H1 (cell line): ENCODE measurements around the gene PLXNB3. TPM values are rescaled to one million over a fixed set of nuclear protein-coding genes. Genes with fewer than 3 reads are reported as not detected.

Experiments used
- CTCF ChIA-PET: fragments of 300-600 bp; sonication (Branson Sonifier 250); formaldehyde crosslinking; loops from one replicate; lab custom pipeline; 2021; ENCODE audit not compliant: partially characterized antibody; lab: Charles Lee
- POLR2A ChIA-PET: fragments of 300-600 bp; sonication (Branson Sonifier 250); formaldehyde crosslinking; loops from one replicate; lab custom pipeline; 2021; ENCODE audit warnings: inconsistent platforms; ENCODE audit not compliant: partially characterized antibody; lab: Charles Lee
- DNase-seq, 2 experiments: peaks; one replicate each; pipeline versions ENCODE4 v3.0.0 to v3.0.0-alpha.2; 2010 to 2022; ENCODE audit warnings: low spot score in 2 of 2, low read depth in 1 of 2, mixed read lengths in 1 of 2
- FAIRE-seq: peaks from 2 replicates; lab custom pipeline; 2011; peaks lifted over from hg19 to GRCh38; lab: Jason Lieb, UNC
- H2AFZ ChIP-seq: 2 replicates; pipeline ENCODE4 v1.8.1; 2012; ENCODE audit warnings: low read length, inconsistent platforms
- H2AK5ac ChIP-seq: 2 replicates; pipeline ENCODE4 v1.6.1; 2013; ENCODE audit warnings: low read depth, low read length
- H2BK120ac ChIP-seq: replicated peaks from 2 replicates; pipeline ENCODE3; 2013; ENCODE audit warnings: low read depth, low read length, inconsistent platforms
- H2BK12ac ChIP-seq: 2 replicates; pipeline ENCODE4 v1.6.1; 2013; ENCODE audit warnings: low read depth, low read length
- H2BK15ac ChIP-seq: 2 replicates; pipeline ENCODE4 v1.6.1; 2013; ENCODE audit warnings: low read length
- H2BK20ac ChIP-seq: 2 replicates; pipeline ENCODE4 v1.6.1; 2013; ENCODE audit warnings: low read length
- H2BK5ac ChIP-seq: 2 replicates; pipeline ENCODE4 v1.6.1; 2013; ENCODE audit warnings: low read depth, low read length
- H3K14ac ChIP-seq: 2 replicates; pipeline ENCODE4 v1.6.1; 2013; ENCODE audit warnings: inconsistent platforms; ENCODE audit not compliant: insufficient read length
- H3K18ac ChIP-seq: 2 replicates; pipeline ENCODE4 v1.6.1; 2013; ENCODE audit warnings: low read length; ENCODE audit errors: extremely low read depth
- H3K23ac ChIP-seq: 2 replicates; pipeline ENCODE4 v1.6.1; 2013; ENCODE audit warnings: inconsistent platforms; ENCODE audit not compliant: insufficient read length
- H3K23me2 ChIP-seq: 2 replicates; pipeline ENCODE4 v1.6.1; 2013; ENCODE audit warnings: low read depth, low read length
- H3K27ac ChIP-seq: 2 replicates; pipeline ENCODE4 v1.6.1; 2011; ENCODE audit warnings: low read depth, low read length, inconsistent platforms
- H3K27me3 ChIP-seq, 4 experiments: replicated peaks in 1 of 4; 1 replicate in 1 of 4; 2 replicates in 3 of 4; pipeline versions ENCODE4 v1.6.1 to v1.8.1; 2011 to 2013; ENCODE audit warnings: low read length in 3 of 4, mild to moderate bottlenecking in 3 of 4, inconsistent platforms in 2 of 4, mixed read lengths in 2 of 4, moderate library complexity in 1 of 4; ENCODE audit not compliant: control insufficient read depth in 3 of 4, insufficient read depth in 3 of 4; ENCODE audit errors: extremely low read depth in 1 of 4
- H3K36me3 ChIP-seq, 4 experiments: 2 replicates each; pipeline versions ENCODE4 v1.6.1 to v1.8.1; 2011 to 2013; ENCODE audit warnings: mild to moderate bottlenecking in 4 of 4, low read length in 3 of 4, moderate library complexity in 2 of 4, control low read depth in 1 of 4, inconsistent platforms in 1 of 4; ENCODE audit not compliant: insufficient read depth in 4 of 4, control insufficient read depth in 2 of 4
- H3K4ac ChIP-seq: replicated peaks from 2 replicates; pipeline ENCODE3; 2013; ENCODE audit warnings: low read length, low read depth, mixed read lengths, inconsistent platforms; ENCODE audit not compliant: insufficient read length
- H3K4me1 ChIP-seq, 4 experiments: replicated peaks in 1 of 4; 1 replicate in 1 of 4; 2 replicates in 3 of 4; pipeline versions ENCODE4 v1.6.1 to v1.8.1; 2011 to 2013; ENCODE audit warnings: low read length in 3 of 4, inconsistent platforms in 2 of 4, mixed read lengths in 1 of 4; ENCODE audit not compliant: insufficient read depth in 4 of 4, control insufficient read depth in 3 of 4
- H3K4me2 ChIP-seq, 2 experiments: 2 replicates each; pipeline versions ENCODE4 v1.6.1 to v1.8.1; 2011 to 2013; ENCODE audit warnings: low read depth in 2 of 2, low read length in 2 of 2, control low read depth in 1 of 2, inconsistent platforms in 1 of 2, mild to moderate bottlenecking in 1 of 2; ENCODE audit not compliant: insufficient read depth in 1 of 2
- H3K4me3 ChIP-seq, 4 experiments: fragments of 200-600, 300-600 bp in 1 of 4; sonication (generic), shearing (Covaris generic), sonication (Bioruptor Twin) in 1 of 4; 2 replicates each; pipeline versions ENCODE4 v1.5.1 to v1.8.1; 2011 to 2016; ENCODE audit warnings: low read length in 4 of 4, low read depth in 3 of 4, control low read depth in 2 of 4, inconsistent platforms in 2 of 4, mild to moderate bottlenecking in 2 of 4, mixed read lengths in 1 of 4, moderate library complexity in 1 of 4; ENCODE audit not compliant: insufficient read depth in 2 of 4; ENCODE audit errors: extremely low read depth in 1 of 4
- H3K56ac ChIP-seq: replicated peaks from 2 replicates; pipeline ENCODE3; 2013; ENCODE audit warnings: low read depth, mild to moderate bottlenecking, mixed read lengths, low read length, inconsistent platforms; ENCODE audit not compliant: insufficient read length
- H3K79me1 ChIP-seq: 2 replicates; pipeline ENCODE4 v1.6.1; 2013; ENCODE audit warnings: low read depth, low read length, control low read depth
- H3K79me2 ChIP-seq, 2 experiments: 2 replicates each; pipeline versions ENCODE4 v1.6.1 to v1.8.1; 2012 to 2013; ENCODE audit warnings: low read length in 2 of 2, mild to moderate bottlenecking in 2 of 2, inconsistent platforms in 1 of 2; ENCODE audit not compliant: insufficient read depth in 2 of 2, control insufficient read depth in 1 of 2
- H3K9ac ChIP-seq, 4 experiments: replicated peaks in 1 of 4; 1 replicate in 1 of 4; 2 replicates in 3 of 4; pipeline versions ENCODE4 v1.6.1 to v1.8.1; 2011 to 2013; ENCODE audit warnings: low read depth in 3 of 4, low read length in 3 of 4, control low read depth in 2 of 4, mild to moderate bottlenecking in 2 of 4, moderate library complexity in 2 of 4, inconsistent platforms in 1 of 4; ENCODE audit errors: extremely low read depth in 1 of 4
- H3K9me3 ChIP-seq, 2 experiments: 2 replicates each; pipeline versions ENCODE4 v1.6.1 to v1.8.1; 2012 to 2013; ENCODE audit warnings: mild to moderate bottlenecking in 2 of 2, moderate library complexity in 2 of 2, control low read depth in 1 of 2, inconsistent platforms in 1 of 2, low read depth in 1 of 2, low read length in 1 of 2, mixed read lengths in 1 of 2; ENCODE audit not compliant: insufficient read depth in 2 of 2
- H4K20me1 ChIP-seq, 2 experiments: replicated peaks in 1 of 2; 2 replicates each; pipeline versions ENCODE3 to v1.8.1; 2011 to 2013; ENCODE audit warnings: inconsistent platforms in 2 of 2, low read length in 2 of 2, mild to moderate bottlenecking in 1 of 2; ENCODE audit not compliant: insufficient read depth in 2 of 2, control insufficient read depth in 1 of 2
- H4K5ac ChIP-seq: 2 replicates; pipeline ENCODE4 v1.6.1; 2013; ENCODE audit warnings: low read length, low read depth, mixed read lengths, inconsistent platforms; ENCODE audit not compliant: insufficient read length
- H4K8ac ChIP-seq: 2 replicates; pipeline ENCODE4 v1.8.0; 2013; ENCODE audit warnings: mild to moderate bottlenecking, moderate library complexity, low read length, inconsistent platforms; ENCODE audit not compliant: insufficient read depth; ENCODE audit errors: extremely low read depth
- H4K91ac ChIP-seq: replicated peaks from 2 replicates; pipeline ENCODE3; 2013; ENCODE audit warnings: low read length, mixed read lengths, inconsistent platforms; ENCODE audit not compliant: insufficient read length
- BCL11A ChIP-seq, 2 experiments: IDR thresholded peaks; one replicate each; pipeline ENCODE4 v1.6.1; 2011; ENCODE audit warnings: low read depth in 2 of 2, low read length in 2 of 2, mild to moderate bottlenecking in 2 of 2
- BRCA1 ChIP-seq: IDR thresholded peaks from 2 replicates; pipeline ENCODE4 v1.6.1; 2012; ENCODE audit warnings: low read depth, low read length, improper control_type of control experiment
- CBX8 ChIP-seq: fragments of 300-800, 300-1000 bp; sonication (generic); IDR thresholded peaks from 2 replicates; pipeline ENCODE4 v1.7.1; 2016; ENCODE audit warnings: low read depth, low read length, borderline replicate concordance
- CTBP2 ChIP-seq: IDR thresholded peaks from 2 replicates; pipeline ENCODE4 v1.7.0; 2011; ENCODE audit warnings: borderline replicate concordance, mild to moderate bottlenecking, moderate library complexity, mixed read lengths, low read length; ENCODE audit not compliant: insufficient read depth, insufficient read length
- EZH2 ChIP-seq: fragments of 200-600 bp; sonication (generic); IDR thresholded peaks from 2 replicates; pipeline ENCODE4 v1.7.1; 2012; ENCODE audit warnings: low read depth, mild to moderate bottlenecking, moderate library complexity, low read length, inconsistent platforms; ENCODE audit not compliant: severe bottlenecking
- KDM1A ChIP-seq: fragments of 200-600, 300-600 bp; sonication (generic); IDR thresholded peaks from 2 replicates; pipeline ENCODE4 v1.7.1; 2016; ENCODE audit warnings: mild to moderate bottlenecking, low read length, borderline replicate concordance
- KDM5A ChIP-seq: fragments of 200-600 bp; IDR thresholded peaks from 2 replicates; pipeline ENCODE4 v1.7.1; 2012; ENCODE audit warnings: mild to moderate bottlenecking, low read length, inconsistent platforms, mixed read lengths
- POLR2A ChIP-seq, 2 experiments: IDR thresholded peaks; 1 replicate in 1 of 2; 2 replicates in 1 of 2; pipeline ENCODE4 v1.6.1; 2011; ENCODE audit warnings: low read depth in 2 of 2, low read length in 2 of 2, mild to moderate bottlenecking in 2 of 2; ENCODE audit errors: control extremely low read depth in 1 of 2
- POU5F1 ChIP-seq: IDR thresholded peaks from 2 replicates; pipeline ENCODE4 v1.6.1; 2011; ENCODE audit warnings: low read depth, mild to moderate bottlenecking, low read length, moderate library complexity
- RXRA ChIP-seq: IDR thresholded peaks from 2 replicates; pipeline ENCODE4 v1.6.1; 2011; ENCODE audit warnings: low read depth, mild to moderate bottlenecking, low read length, moderate library complexity; ENCODE audit not compliant: insufficient read depth
- SIRT6 ChIP-seq: IDR thresholded peaks from one replicate; pipeline ENCODE4 v1.7.1; 2012; ENCODE audit warnings: low read length, inconsistent platforms
- SIX5 ChIP-seq: IDR thresholded peaks from 2 replicates; pipeline ENCODE4 v1.6.1; 2011; ENCODE audit warnings: mild to moderate bottlenecking, low read depth, low read length
- SP2 ChIP-seq: IDR thresholded peaks from 2 replicates; pipeline ENCODE4 v1.6.1; 2012; ENCODE audit warnings: mild to moderate bottlenecking, low read length, inconsistent platforms
- WGBS, 2 experiments: shearing (Covaris generic) in 1 of 2; methylation state at CpG; one replicate each; pipeline versions ENCODE4 v1.1.6 to v1.1.7; 2013 to 2015; ENCODE audit warnings: low lambda C conversion rate in 2 of 2, mixed read lengths in 2 of 2, inconsistent platforms in 1 of 2, low coverage in 1 of 2, missing lambda C conversion rate in 1 of 2; ENCODE audit not compliant: insufficient replicate concordance in 2 of 2, insufficient coverage in 1 of 2, insufficient read length in 1 of 2; ENCODE audit errors: extremely low coverage in 1 of 2, missing lambda C conversion rate in 1 of 2; 5-methylcytosine and 5-hydroxymethylcytosine counted together
- polyA plus RNA-seq, 7 experiments: library from polyadenylated mRNA; depleted of rRNA in 3 of 7; stranded (reverse) in 5 of 7; unstranded in 2 of 7; fragments of >200 nt in 5 of 7; fragments of 200-250 nt in 2 of 7; gene quantifications; 1 replicate in 5 of 7; 2 replicates in 1 of 7; 4 replicates in 1 of 7; pipeline versions ENCODE4 v1.2.1 to v1.2.3, GENCODE V29; 2011 to 2013; ENCODE audit warnings: missing spikeins in 2 of 7, mixed read lengths in 2 of 7
- total RNA-seq: library from RNA; stranded (reverse); fragmentation: NEBNext Ultra II Directional; extraction: Animal tissue kit (Norgen Biotek cat#: 25700); gene quantifications from 2 replicates; pipeline ENCODE4 v1.2.1, GENCODE V29; 2021

PLXNB3 gene
- total and polyA plus RNA-seq, 2 of the 8 experiments (the other 6 are each of a cell fraction or from before 2014, with no cell fraction given): 1.2 to 2.7 TPM

GRCh38 chrX:153819384-153820040 is 55.5 kb downstream of the PLXNB3 start:
- DNase-seq (no peak), FAIRE-seq (no peak)
- H3K23me2 ChIP-seq: peaks cover 2% of the 10 kb centered on the region; the same call in 1 of the 2 replicates
- H3K9me3 ChIP-seq: no peaks in the 10 kb centered on the region
- peak overlapping the region; percentile 44; the same call in 1 of the 2 replicates for H2BK5ac ChIP-seq
- peak overlapping the region; percentile 68 to 80 for H3K4me2 ChIP-seq
- no peaks in the 10 kb centered on the region for H3K27me3 ChIP-seq
- H3K79me2 ChIP-seq: peaks cover 25 to 76% of the 10 kb centered on the region in 2 experiments
- H4K5ac ChIP-seq: no peak overlapping the region
- POLR2A ChIA-PET: interaction anchor here (0.5 to 3.6 kb wide), 9 partner anchors 9 to 149 kb away, joined by 3 to 23 read pairs (median 4); no protein-coding TSS in a partner anchor
- no peak overlapping the region for H3K4ac ChIP-seq
- H2AFZ ChIP-seq: no peak overlapping the region
- no peak overlapping the region for H2AK5ac ChIP-seq
- H3K4me3 ChIP-seq: peak overlapping the region; percentile 27 to 57 (median 39)
- no peak overlapping the region for H3K56ac ChIP-seq
- no peak overlapping the region for H3K14ac ChIP-seq
- CTCF ChIA-PET: interaction anchor here (0.8 to 2.2 kb wide), 8 partner anchors 10 to 128 kb away, joined by 3 to 6 read pairs (median 4); partner anchors contain the start of genes L1CAM and PLXNB3
- H2BK12ac ChIP-seq: 0 out of 2 replicates have a peak overlapping the region, but pooled peaks have one; percentile 17
- H3K9ac ChIP-seq: peak overlapping the region in 3 of 4 experiments; percentile 2 to 64 (median 48); a peak in 5 of 7 replicates
- 29% methylated on average over 17 of the region's 23 CpGs; no CpG with 5 or more reads in 1 of the 2 experiments for WGBS, 2 experiments
- no peaks in the 10 kb centered on the region; a peak in 1 of 8 replicates for H3K36me3 ChIP-seq
- H4K91ac ChIP-seq: no peak overlapping the region
- no peak overlapping the region for H2BK20ac ChIP-seq
- peak overlapping the region; percentile 19; the same call in 1 of the 2 replicates for H3K18ac ChIP-seq
- peak overlapping the region; percentile 63; the same call in 1 of the 2 replicates for H3K27ac ChIP-seq
- peaks cover 2% of the 10 kb centered on the region; the same call in 1 of the 2 replicates for H3K79me1 ChIP-seq
- no peak overlapping the region for H2BK120ac ChIP-seq
- H3K23ac ChIP-seq: no peak overlapping the region
- no peak overlapping the region for H2BK15ac ChIP-seq
- peaks cover 0 to 25% (median 6%) of the 10 kb centered on the region in 4 experiments; a peak in 6 of 7 replicates for H3K4me1 ChIP-seq
- peak overlapping the region; percentile 68; the same call in 1 of the 2 replicates for H4K8ac ChIP-seq
- H4K20me1 ChIP-seq: peaks cover 0 to 14% of the 10 kb centered on the region in 2 experiments
- TF ChIP-seq KDM5A: no peak
- no peak for TF ChIP-seq KDM1A
- TF ChIP-seq BCL11A (IDR thresholded peaks at IDR 0.05; ENCODE audit: low read depth in 2 of 2, low read length in 2 of 2): no peak
- no peak for TF ChIP-seq SIRT6
- TF ChIP-seq POU5F1: no peak
- TF ChIP-seq SIX5: no peak
- no peak for TF ChIP-seq CBX8
- TF ChIP-seq SP2: no peak
- TF ChIP-seq EZH2: no peak
- no peak for TF ChIP-seq CTBP2
- TF ChIP-seq RXRA: no peak
- peak in 1 of 2 experiments; percentile 31; a peak in 1 of 3 replicates for TF ChIP-seq POLR2A (IDR thresholded peaks at IDR 0.05; ENCODE audit: control extremely low read depth in 1 of 2, low read depth in 2 of 2, low read length in 2 of 2)
- TF ChIP-seq BRCA1: no peak
